HCT116 (cell line): ENCODE data around the gene PFN3.

Experiments
- CEBPB ChIP-seq: IDR thresholded peaks from 2 replicates; pipeline ENCODE4 v1.6.1; 2012; ENCODE audit warnings: low read depth
- EGR1 ChIP-seq: IDR thresholded peaks from 2 replicates; pipeline ENCODE4 v1.6.1; 2012; ENCODE audit warnings: low read depth
- EZH2 ChIP-seq: fragments of 200-600 bp; sonication (generic); IDR thresholded peaks from 2 replicates; pipeline ENCODE4 v1.6.1; 2017; ENCODE audit warnings: antibody characterized with exemption, mixed run types
- POLR2A ChIP-seq: IDR thresholded peaks from 2 replicates; pipeline ENCODE4 v1.7.0; 2011; ENCODE audit warnings: borderline replicate concordance; ENCODE audit not compliant: insufficient read depth, insufficient read length; ENCODE audit errors: extremely low read depth
- RAD21 ChIP-seq: IDR thresholded peaks from 2 replicates; pipeline ENCODE4 v1.6.1; 2012; ENCODE audit warnings: low read depth, mild to moderate bottlenecking
- SP1 ChIP-seq: IDR thresholded peaks from 2 replicates; pipeline ENCODE4 v1.6.1; 2012; ENCODE audit warnings: low read depth
- TF ChIP-seq, protein P1 (sequence below): IDR thresholded peaks from 2 replicates; pipeline ENCODE4 v1.6.1; 2012; ENCODE audit warnings: low read depth
- TF ChIP-seq, protein P2 (sequence below): IDR thresholded peaks from 2 replicates; pipeline ENCODE4 v1.6.1; 2012

DNA sequence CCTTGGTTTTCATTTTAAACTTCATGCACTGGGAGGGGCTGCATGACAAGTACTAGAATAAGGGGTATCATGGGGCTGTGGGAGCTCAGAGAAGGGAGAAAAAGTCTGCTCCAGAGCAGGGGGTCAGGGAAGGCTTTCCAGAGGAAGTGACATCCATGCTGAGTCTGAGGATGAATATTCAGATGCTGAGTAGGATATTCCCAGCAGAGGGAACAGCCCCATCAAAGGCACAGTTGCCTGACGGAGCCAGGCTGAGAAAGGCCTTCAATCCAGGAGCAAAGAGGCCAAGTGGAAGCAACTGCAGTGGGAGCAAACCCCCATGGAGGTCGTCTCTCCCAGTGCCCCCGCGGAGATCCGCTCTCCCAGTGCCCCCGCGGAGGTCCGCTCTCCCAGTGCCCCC, 4.4 kb downstream of the PFN3 start:
- no peak for TF ChIP-seq EZH2
- no peak for TF ChIP-seq CEBPB
- TF ChIP-seq, protein P1, sequence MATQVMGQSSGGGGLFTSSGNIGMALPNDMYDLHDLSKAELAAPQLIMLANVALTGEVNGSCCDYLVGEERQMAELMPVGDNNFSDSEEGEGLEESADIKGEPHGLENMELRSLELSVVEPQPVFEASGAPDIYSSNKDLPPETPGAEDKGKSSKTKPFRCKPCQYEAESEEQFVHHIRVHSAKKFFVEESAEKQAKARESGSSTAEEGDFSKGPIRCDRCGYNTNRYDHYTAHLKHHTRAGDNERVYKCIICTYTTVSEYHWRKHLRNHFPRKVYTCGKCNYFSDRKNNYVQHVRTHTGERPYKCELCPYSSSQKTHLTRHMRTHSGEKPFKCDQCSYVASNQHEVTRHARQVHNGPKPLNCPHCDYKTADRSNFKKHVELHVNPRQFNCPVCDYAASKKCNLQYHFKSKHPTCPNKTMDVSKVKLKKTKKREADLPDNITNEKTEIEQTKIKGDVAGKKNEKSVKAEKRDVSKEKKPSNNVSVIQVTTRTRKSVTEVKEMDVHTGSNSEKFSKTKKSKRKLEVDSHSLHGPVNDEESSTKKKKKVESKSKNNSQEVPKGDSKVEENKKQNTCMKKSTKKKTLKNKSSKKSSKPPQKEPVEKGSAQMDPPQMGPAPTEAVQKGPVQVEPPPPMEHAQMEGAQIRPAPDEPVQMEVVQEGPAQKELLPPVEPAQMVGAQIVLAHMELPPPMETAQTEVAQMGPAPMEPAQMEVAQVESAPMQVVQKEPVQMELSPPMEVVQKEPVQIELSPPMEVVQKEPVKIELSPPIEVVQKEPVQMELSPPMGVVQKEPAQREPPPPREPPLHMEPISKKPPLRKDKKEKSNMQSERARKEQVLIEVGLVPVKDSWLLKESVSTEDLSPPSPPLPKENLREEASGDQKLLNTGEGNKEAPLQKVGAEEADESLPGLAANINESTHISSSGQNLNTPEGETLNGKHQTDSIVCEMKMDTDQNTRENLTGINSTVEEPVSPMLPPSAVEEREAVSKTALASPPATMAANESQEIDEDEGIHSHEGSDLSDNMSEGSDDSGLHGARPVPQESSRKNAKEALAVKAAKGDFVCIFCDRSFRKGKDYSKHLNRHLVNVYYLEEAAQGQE: no peak
- TF ChIP-seq, protein P2, sequence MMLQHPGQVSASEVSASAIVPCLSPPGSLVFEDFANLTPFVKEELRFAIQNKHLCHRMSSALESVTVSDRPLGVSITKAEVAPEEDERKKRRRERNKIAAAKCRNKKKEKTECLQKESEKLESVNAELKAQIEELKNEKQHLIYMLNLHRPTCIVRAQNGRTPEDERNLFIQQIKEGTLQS: no peak
- no peak for TF ChIP-seq RAD21
- no peak for TF ChIP-seq POLR2A
- TF ChIP-seq SP1: no peak
- no peak for TF ChIP-seq EGR1
